ENCODE measurements around the gene ERBB2. TPM values are rescaled to one million over a fixed set of nuclear protein-coding genes. Genes with fewer than 3 reads are reported as not detected.
"Not testable (repeated sequence)": the region's sequence is repeated elsewhere in the genome, so short reads cannot be mapped to it uniquely, and the experiment has no call there.

Gene ERBB2
- total RNA-seq, 2 experiments from 2014 or later, result 2.1 to 3.0 TPM

DNA sequence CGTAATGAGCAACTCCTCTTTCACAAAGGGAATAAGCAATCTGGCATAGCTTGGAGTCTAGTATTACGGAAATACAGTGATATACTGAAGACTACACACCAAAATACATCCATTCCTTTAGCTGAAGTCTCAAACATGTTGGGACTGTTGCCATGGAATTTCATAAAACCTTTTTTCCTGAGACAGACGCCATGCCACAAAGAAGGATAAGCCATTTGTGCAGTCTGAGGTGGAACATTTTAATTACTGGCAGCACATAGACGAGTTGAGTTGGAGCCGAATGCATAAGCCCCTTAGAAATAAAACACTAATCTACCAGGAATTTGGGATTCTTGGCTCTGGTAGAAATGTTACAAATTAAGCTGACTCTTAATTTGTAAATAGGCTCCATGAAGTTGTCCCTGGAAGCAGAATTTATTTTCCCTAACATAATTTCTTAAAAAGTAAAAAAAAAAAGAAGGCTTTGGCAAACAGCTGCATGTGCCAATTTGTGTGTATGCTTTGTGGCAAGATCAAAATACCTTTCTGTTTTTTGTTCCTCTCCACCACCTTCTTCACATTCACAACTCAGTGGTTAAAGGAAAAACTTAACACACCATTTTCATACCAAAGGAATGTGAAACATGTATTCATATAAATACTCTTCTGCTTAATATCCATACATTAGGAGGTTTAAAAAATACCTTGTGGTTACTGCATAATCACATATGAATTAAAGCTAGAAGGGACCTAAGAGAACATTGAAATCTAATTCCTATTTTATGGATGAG is 63.4 kb downstream of the ERBB2 start:
- H3K27me3 Mint-ChIP-seq (ENCODE audit: low read depth), result no peaks in the 10 kb centered on the region
- peaks cover 63% of the 10 kb centered on the region for H3K4me1 Mint-ChIP-seq (ENCODE audit: low read depth)
- ATAC-seq, result no peak
- ChIA-PET CTCF (no interaction called here), POLR2A (interaction anchor here (0.6 kb wide), 1 partner anchor 1265 kb away, joined by 5 read pairs; no protein-coding TSS in a partner anchor)
- no peak overlapping the region for H3K27ac Mint-ChIP-seq
- peaks cover 58% of the 10 kb centered on the region for H3K36me3 Mint-ChIP-seq (ENCODE audit: low read depth)
- H3K4me3 Mint-ChIP-seq, result no peak overlapping the region
- no peaks in the 10 kb centered on the region for H3K9me3 Mint-ChIP-seq (ENCODE audit: insufficient read depth)
- DNase-seq, result no peak

DNA sequence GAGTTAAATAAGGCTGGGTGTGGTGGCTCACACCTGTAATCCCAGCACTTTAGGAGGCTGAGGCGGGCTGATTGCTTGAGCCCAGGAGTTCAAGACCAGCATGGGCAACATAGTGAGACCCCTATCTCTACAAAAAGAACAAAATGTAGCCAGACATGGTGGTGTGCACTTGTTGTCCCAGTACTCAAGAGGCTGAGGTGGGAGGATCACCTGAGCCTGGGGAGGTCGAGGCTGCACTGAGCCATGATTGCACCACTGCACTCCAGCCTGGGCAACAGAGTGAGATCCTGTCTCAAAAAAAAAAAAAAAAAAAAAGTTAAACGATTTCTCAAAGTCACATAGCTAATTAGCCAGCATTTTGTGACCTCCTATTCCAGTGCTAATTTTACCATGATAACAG is 64.3 kb downstream of the ERBB2 start:
- H3K27ac Mint-ChIP-seq; H3K27me3 Mint-ChIP-seq (ENCODE audit: low read depth); H3K9me3 Mint-ChIP-seq (ENCODE audit: insufficient read depth); POLR2A ChIA-PET; DNase-seq; H3K4me3 Mint-ChIP-seq; ATAC-seq: not testable (repeated sequence)
- CTCF ChIA-PET, result interaction anchor here (1.4 kb wide), 1 partner anchor 13 kb away, joined by 4 read pairs; no protein-coding TSS in a partner anchor
- Mint-ChIP-seq H3K36me3 (ENCODE audit: low read depth) (peaks cover 63% of the 10 kb centered on the region), H3K4me1 (ENCODE audit: low read depth) (peaks cover 62% of the 10 kb centered on the region)

DNA sequence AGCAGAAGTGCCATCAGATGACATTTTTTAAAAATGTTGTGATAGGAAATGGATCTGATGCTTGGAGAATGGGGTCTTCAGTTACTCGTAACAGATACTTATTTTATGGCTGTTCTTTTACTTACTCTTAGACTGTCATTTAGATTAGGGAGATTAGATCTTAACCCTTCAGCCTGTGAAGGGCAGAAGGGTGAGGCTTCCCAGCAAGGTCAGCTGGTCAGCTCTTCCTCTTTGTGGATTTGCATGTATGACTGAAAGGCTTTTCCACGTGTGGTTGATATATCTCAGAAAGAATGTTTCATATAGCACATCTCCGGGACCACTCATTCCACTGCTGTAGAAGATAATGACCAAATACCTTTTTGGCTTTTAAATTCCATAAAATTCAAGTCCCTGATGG is 65.3 kb downstream of the ERBB2 start:
- POLR2A ChIA-PET, result no interaction called here
- CTCF ChIA-PET, result interaction anchor here (1.4 kb wide), 1 partner anchor 12 kb away, joined by 4 read pairs; no protein-coding TSS in a partner anchor
- no peaks in the 10 kb centered on the region for H3K9me3 Mint-ChIP-seq (ENCODE audit: insufficient read depth)
- H3K27ac Mint-ChIP-seq, result no peak overlapping the region
- DNase-seq (no peak), ATAC-seq (no peak)
- H3K36me3 Mint-ChIP-seq (ENCODE audit: low read depth), result peaks cover 66% of the 10 kb centered on the region
- H3K4me3 Mint-ChIP-seq, result no peak overlapping the region
- peaks cover 65% of the 10 kb centered on the region for H3K4me1 Mint-ChIP-seq (ENCODE audit: low read depth)
- no peaks in the 10 kb centered on the region for H3K27me3 Mint-ChIP-seq (ENCODE audit: low read depth)

DNA sequence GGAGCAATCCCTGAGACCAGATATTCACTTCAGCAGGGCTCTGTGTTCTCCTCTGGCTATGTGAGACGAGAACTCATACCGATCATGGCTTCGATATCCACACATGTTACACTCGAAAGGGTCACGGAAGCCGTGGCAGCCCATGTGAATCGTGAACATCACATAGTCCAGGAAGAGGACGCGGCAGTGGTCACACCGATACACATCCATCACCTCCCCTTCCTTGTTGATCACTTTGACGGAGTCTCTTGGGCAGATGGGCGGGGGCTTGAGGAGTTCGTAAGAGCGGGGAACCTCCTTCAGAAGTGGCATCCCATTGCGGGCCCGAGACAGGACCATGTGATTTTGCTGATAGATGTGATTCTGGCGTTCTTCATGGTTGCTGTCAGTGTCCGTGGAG is 65.9 kb downstream of the ERBB2 start:
- H3K4me1 Mint-ChIP-seq (ENCODE audit: low read depth), result peaks cover 69% of the 10 kb centered on the region
- POLR2A ChIA-PET, result interaction anchor here (1.6 kb wide), 1 partner anchor 11 kb away, joined by 6 read pairs; no protein-coding TSS in a partner anchor
- no peak overlapping the region for H3K27ac Mint-ChIP-seq
- H3K36me3 Mint-ChIP-seq (ENCODE audit: low read depth), result peaks cover 65% of the 10 kb centered on the region
- no peaks in the 10 kb centered on the region for H3K27me3 Mint-ChIP-seq (ENCODE audit: low read depth)
- H3K9me3 Mint-ChIP-seq (ENCODE audit: insufficient read depth), result no peaks in the 10 kb centered on the region
- CTCF ChIA-PET, result interaction anchor here (0.5 to 1.9 kb wide), 3 partner anchors 12 to 524 kb away, joined by 4 read pairs; no protein-coding TSS in a partner anchor
- no peak overlapping the region for H3K4me3 Mint-ChIP-seq
- ATAC-seq, result no peak
- DNase-seq, result no peak

DNA sequence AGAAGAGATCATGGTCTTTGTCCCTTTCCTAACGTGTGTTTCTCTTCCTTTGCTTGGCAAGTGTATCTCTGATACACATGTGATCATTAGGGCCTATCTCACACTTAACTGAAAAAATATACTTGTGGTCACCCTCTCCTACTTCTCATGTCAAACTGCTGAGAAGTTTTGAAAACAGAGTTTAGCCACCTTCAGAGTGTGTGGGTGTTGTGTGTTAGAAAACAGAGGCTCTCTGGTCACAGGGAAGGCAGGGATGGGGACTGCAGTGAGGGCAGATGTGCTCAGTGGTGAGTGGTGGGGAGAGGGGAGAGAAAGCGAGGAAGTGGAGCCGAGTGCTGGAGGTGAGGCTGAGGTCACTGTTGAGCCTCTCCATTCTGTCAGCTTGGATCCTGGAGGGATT is 67.3 kb downstream of the ERBB2 start:
- H3K27ac Mint-ChIP-seq, result peak overlapping the region; percentile 58
- ChIA-PET CTCF (interaction anchor here (1.1 to 1.9 kb wide), 3 partner anchors 9 to 54 kb away, joined by 3 to 4 read pairs (median 4); no protein-coding TSS in a partner anchor), POLR2A (interaction anchor here (1.6 kb wide), 1 partner anchor 13 kb away, joined by 6 read pairs; no protein-coding TSS in a partner anchor)
- no peaks in the 10 kb centered on the region for H3K27me3 Mint-ChIP-seq (ENCODE audit: low read depth)
- peaks cover 68% of the 10 kb centered on the region for H3K36me3 Mint-ChIP-seq (ENCODE audit: low read depth)
- H3K4me3 Mint-ChIP-seq, result no peak overlapping the region
- H3K9me3 Mint-ChIP-seq (ENCODE audit: insufficient read depth), result no peaks in the 10 kb centered on the region
- DNase-seq (no peak), ATAC-seq (no peak)
- H3K4me1 Mint-ChIP-seq (ENCODE audit: low read depth), result peaks cover 74% of the 10 kb centered on the region

DNA sequence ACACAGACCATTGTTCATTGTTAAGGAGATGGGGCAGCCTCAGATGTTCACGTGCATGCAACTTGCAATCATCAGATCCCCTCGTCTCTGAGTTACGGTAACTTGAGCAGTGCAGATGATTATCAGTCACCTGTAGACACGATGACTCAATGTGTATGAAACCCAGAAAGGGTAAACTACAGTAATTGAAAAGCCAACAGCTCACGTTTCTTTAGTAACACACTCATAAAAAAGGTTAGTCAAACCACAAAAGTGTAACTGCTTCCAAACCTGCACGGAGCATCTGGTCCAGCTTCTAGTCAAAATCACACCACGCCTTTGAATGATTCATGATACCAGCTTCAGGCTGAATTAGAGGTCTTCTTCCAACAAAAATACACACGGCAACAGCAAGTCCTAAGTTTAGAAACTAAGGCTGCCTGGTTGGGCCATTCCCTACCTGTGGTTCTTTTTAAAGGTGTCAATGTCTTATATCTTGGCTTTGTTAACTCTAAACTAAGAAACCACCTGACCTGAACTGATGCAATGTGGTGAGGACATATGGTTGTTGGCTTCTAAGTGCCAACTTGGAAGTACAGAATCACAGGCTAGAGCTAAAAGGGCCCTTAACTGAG is 70.2 kb downstream of the ERBB2 start:
- ATAC-seq (peak; percentile 86), DNase-seq (peak; percentile 60)
- CTCF ChIA-PET, result interaction anchor here (0.8 to 1.8 kb wide), 10 partner anchors 10 to 210 kb away, joined by 3 to 12 read pairs (median 4); no protein-coding TSS in a partner anchor
- peaks cover 92% of the 10 kb centered on the region for H3K4me1 Mint-ChIP-seq (ENCODE audit: low read depth)
- H3K9me3 Mint-ChIP-seq (ENCODE audit: insufficient read depth), result no peaks in the 10 kb centered on the region
- H3K27ac Mint-ChIP-seq, result peak overlapping the region; percentile 82
- POLR2A ChIA-PET, result interaction anchor here (0.7 to 1.9 kb wide), 7 partner anchors 8 to 50 kb away, joined by 3 to 22 read pairs (median 4); no protein-coding TSS in a partner anchor
- no peaks in the 10 kb centered on the region for H3K27me3 Mint-ChIP-seq (ENCODE audit: low read depth)
- peak overlapping the region; percentile 17 for H3K4me3 Mint-ChIP-seq
- H3K36me3 Mint-ChIP-seq (ENCODE audit: low read depth), result peaks cover 66% of the 10 kb centered on the region

DNA sequence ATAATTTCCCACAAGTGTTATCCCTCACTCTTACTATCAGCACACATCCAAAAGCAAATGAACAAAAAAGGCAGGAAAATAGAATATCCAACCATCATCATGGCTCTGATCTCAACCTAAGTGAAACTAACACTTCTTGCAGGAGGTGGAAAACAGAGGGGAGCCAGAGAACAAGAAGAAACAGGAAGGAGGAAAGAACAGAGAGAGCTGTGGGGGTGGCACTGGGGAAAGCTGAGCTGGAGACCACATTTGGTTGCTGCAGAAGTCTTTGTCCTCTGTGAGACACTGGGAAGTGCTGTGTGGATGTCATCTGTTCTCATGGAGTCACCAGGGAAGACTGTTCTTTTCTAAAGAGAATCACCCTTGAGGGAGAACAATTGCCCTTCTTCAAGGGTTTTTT is 72.6 kb downstream of the ERBB2 start:
- no peaks in the 10 kb centered on the region for H3K9me3 Mint-ChIP-seq (ENCODE audit: insufficient read depth)
- H3K4me3 Mint-ChIP-seq, result peak overlapping the region; percentile 3
- no peak for DNase-seq
- no peaks in the 10 kb centered on the region for H3K27me3 Mint-ChIP-seq (ENCODE audit: low read depth)
- ChIA-PET POLR2A (interaction anchor here (0.6 to 1.0 kb wide), 4 partner anchors 8 to 150 kb away, joined by 3 to 4 read pairs (median 3); partner anchors contain the start of gene MIEN1), CTCF (interaction anchor here (1.2 kb wide), 1 partner anchor 149 kb away, joined by 3 read pairs; no protein-coding TSS in a partner anchor)
- no peak for ATAC-seq
- peaks cover 53% of the 10 kb centered on the region for H3K36me3 Mint-ChIP-seq (ENCODE audit: low read depth)
- H3K4me1 Mint-ChIP-seq (ENCODE audit: low read depth), result peaks cover 93% of the 10 kb centered on the region
- peak overlapping the region; percentile 72 for H3K27ac Mint-ChIP-seq

DNA sequence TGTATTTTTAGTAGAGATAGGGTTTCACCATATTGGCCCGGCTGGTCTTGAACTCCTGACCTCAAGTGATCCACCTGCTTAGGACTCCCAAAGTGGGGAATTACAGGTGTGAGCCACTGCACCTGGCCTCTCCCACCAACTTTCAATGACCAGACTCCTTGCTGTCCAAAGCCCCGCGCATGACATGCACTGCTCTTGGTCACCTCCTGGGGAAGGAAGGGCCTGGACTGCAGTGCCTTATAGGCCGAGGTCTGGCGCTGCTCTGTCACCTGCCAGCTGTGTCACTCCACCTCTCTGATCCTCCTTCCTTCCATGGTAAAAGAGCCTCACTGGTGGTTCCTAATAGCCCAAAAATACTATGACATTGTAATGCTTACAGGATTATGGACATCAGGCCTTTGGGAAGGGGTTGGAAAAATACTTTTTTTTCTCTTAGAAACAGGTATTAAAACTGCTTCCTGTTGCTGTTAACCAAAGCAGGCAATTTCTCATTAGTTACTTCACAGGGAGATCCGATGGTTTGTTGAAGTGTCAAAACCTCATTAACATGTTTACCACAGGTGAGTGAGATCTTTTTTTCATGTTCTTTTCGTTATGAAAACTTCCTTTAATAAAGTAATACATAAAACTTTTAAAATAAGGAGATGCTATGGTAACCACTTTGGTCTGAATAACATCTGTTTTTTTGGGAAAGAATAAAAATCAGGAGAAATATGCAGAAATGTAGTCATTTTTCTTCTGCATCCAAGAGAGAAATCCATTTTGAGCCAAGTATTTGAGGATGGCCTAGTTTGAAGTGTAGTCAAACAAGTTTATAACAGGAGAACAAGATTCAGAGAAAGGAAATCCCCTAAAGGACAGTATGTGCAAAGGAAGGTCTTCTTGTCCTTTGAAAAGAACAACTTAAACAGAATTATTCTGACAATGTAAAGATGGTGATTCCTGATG is 73.4 kb downstream of the ERBB2 start:
- no peak for DNase-seq
- peaks cover 95% of the 10 kb centered on the region for H3K4me1 Mint-ChIP-seq (ENCODE audit: low read depth)
- POLR2A ChIA-PET, result interaction anchor here (0.6 to 1.0 kb wide), 4 partner anchors 7 to 151 kb away, joined by 3 to 4 read pairs (median 3); partner anchors contain the start of gene MIEN1
- peak overlapping the region; percentile 30 for H3K4me3 Mint-ChIP-seq
- peak overlapping the region; percentile 85 for H3K27ac Mint-ChIP-seq
- no peaks in the 10 kb centered on the region for H3K27me3 Mint-ChIP-seq (ENCODE audit: low read depth)
- no peak for ATAC-seq
- CTCF ChIA-PET, result interaction anchor here (1.2 kb wide), 1 partner anchor 150 kb away, joined by 3 read pairs; no protein-coding TSS in a partner anchor
- H3K9me3 Mint-ChIP-seq (ENCODE audit: insufficient read depth), result no peaks in the 10 kb centered on the region
- H3K36me3 Mint-ChIP-seq (ENCODE audit: low read depth), result peaks cover 56% of the 10 kb centered on the region

DNA sequence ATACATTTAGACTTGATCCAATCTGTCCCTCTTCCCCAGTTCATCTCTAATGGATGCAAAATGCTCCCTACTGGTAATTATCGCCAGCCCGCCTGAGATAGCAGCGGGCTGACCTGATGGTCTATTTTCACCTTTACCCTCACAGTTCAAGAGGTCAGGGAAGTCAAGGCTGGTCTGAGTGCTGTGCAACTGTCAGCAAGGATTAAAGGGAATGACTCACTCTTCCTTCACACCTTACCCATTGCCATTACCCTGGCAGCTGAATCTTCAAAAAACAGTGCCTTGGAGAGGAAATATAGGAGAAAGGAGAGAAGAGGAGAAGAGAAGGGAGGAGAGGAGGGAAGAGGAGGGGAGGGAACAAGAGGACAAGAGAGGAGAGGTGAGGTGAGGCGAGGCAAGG is 74.2 kb downstream of the ERBB2 start:
- no peaks in the 10 kb centered on the region for H3K27me3 Mint-ChIP-seq (ENCODE audit: low read depth)
- peaks cover 52% of the 10 kb centered on the region for H3K36me3 Mint-ChIP-seq (ENCODE audit: low read depth)
- H3K4me1 Mint-ChIP-seq (ENCODE audit: low read depth), result peaks cover 96% of the 10 kb centered on the region
- DNase-seq (no peak), ATAC-seq (no peak)
- ChIA-PET CTCF (no interaction called here), POLR2A (interaction anchor here (1.1 kb wide), 1 partner anchor 19 kb away, joined by 3 read pairs; no protein-coding TSS in a partner anchor)
- H3K9me3 Mint-ChIP-seq (ENCODE audit: insufficient read depth), result no peaks in the 10 kb centered on the region
- peak overlapping the region; percentile 82 for H3K27ac Mint-ChIP-seq
- H3K4me3 Mint-ChIP-seq, result peak overlapping the region; percentile 45

DNA sequence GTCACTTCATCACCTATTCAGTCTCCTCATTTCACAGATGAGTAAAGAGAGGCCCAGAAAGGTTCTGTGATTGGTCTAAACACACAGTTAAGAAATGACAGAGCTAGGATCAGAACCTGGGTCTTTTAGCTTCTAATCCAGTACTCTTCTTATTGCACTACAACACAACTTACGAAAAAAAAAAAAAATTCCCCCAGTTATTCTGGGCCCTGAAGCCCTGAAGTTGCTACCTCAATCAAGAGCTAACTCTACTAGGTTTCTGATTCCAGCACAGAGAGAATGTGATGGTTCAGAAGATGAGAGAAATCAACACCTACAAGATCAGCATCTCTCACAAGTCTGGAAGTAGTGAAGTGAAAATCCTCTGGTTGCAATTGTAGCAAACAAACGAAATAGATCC is 75.2 kb downstream of the ERBB2 start:
- no peaks in the 10 kb centered on the region for H3K27me3 Mint-ChIP-seq (ENCODE audit: low read depth)
- H3K4me3 Mint-ChIP-seq, result peak overlapping the region; percentile 77
- ATAC-seq (no peak), DNase-seq (no peak)
- H3K4me1 Mint-ChIP-seq (ENCODE audit: low read depth), result peaks cover 89% of the 10 kb centered on the region
- POLR2A ChIA-PET, result interaction anchor here (1.0 to 1.2 kb wide), 4 partner anchors 11 to 20 kb away, joined by 3 read pairs; no protein-coding TSS in a partner anchor
- CTCF ChIA-PET, result interaction anchor here (1.4 to 3.8 kb wide), 3 partner anchors 17 to 86 kb away, joined by 3 to 20 read pairs (median 4); no protein-coding TSS in a partner anchor
- H3K36me3 Mint-ChIP-seq (ENCODE audit: low read depth), result peaks cover 47% of the 10 kb centered on the region
- no peaks in the 10 kb centered on the region for H3K9me3 Mint-ChIP-seq (ENCODE audit: insufficient read depth)
- peak overlapping the region; percentile 71 for H3K27ac Mint-ChIP-seq

Measured in activated CD8-positive, alpha-beta T cell treated with anti-CD3 and anti-CD28 coated beads, Interleukin-2, amount 10 ng/mL, durations not matched to agents 7 days and 5 days (primary cell).